Erythroblast (primary cell): ENCODE results near the gene GRM5.

ENCODE experiments used
- GATA1 ChIP-seq: IDR thresholded peaks from 2 replicates; pipeline ENCODE4 v1.6.1; 2011; ENCODE audit warnings: low read depth, mild to moderate bottlenecking, control low read depth, low read length, moderate library complexity
- POLR2A ChIP-seq: IDR thresholded peaks from 2 replicates; pipeline ENCODE4 v1.6.1; 2011; ENCODE audit warnings: mild to moderate bottlenecking, low read length

GRCh38 chr11:88709567-88709966, 356.2 kb downstream of the GRM5 start:
- no peak for TF ChIP-seq POLR2A
- no peak for TF ChIP-seq GATA1
